Panc1 (cell line): ENCODE results near the gene DCUN1D2. TPM values are rescaled to one million over a fixed set of nuclear protein-coding genes. Genes with fewer than 3 reads are reported as not detected.

Experiments used
- ATAC-seq: fragments of 200-7000 bp; cut with Tn5 transposase; 2 replicates; pipeline ENCODE4 v1.9.1; 2020; ENCODE audit warnings: mild to moderate bottlenecking, moderate library complexity
- BruUV-seq: library from RNA; stranded (reverse); fragments of 400-500 nt; replicated peaks from 2 replicates; lab custom pipeline; 2021; lab: Mats Ljungman, UMichigan
- CTCF ChIA-PET: fragments of 300-600 bp; sonication (Branson Sonifier 250); formaldehyde crosslinking; loops from one replicate; lab custom pipeline; 2022; ENCODE audit warnings: antibody characterized with exemption; lab: Charles Lee
- POLR2A ChIA-PET: fragments of 300-600 bp; sonication (Branson Sonifier 250); formaldehyde crosslinking; loops from one replicate; lab custom pipeline; 2022; ENCODE audit warnings: antibody characterized with exemption; lab: Charles Lee
- DNase-seq: peaks from one replicate; pipeline ENCODE4 v3.0.0-alpha.2; 2010; ENCODE audit warnings: low read depth, low spot score
- H3K27ac ChIP-seq: 2 replicates; pipeline ENCODE4 v1.5.1; 2011; ENCODE audit warnings: mild to moderate bottlenecking, low read length, inconsistent platforms
- H3K27me3 ChIP-seq: fragments of 200-500 bp; sonication (Bioruptor generic); 2 replicates; pipeline ENCODE4 v1.6.0; 2014; ENCODE audit warnings: low read length, inconsistent platforms; ENCODE audit not compliant: control insufficient read depth, insufficient read depth
- H3K36me3 ChIP-seq: fragments of 200-500 bp; sonication (Bioruptor generic); 2 replicates; pipeline ENCODE4 v1.5.1; 2014; ENCODE audit warnings: inconsistent platforms, mild to moderate bottlenecking, low read length, moderate library complexity; ENCODE audit not compliant: control insufficient read depth, insufficient read depth
- H3K4me1 ChIP-seq: 2 replicates; pipeline ENCODE4 v1.5.1; 2011; ENCODE audit warnings: inconsistent platforms, mild to moderate bottlenecking, low read length, moderate library complexity; ENCODE audit not compliant: control insufficient read depth, insufficient read depth
- H3K4me3 ChIP-seq, 2 experiments: 2 replicates each; pipeline ENCODE4 v1.5.1; 2011 to 2012; ENCODE audit warnings: low read depth in 2 of 2, low read length in 2 of 2, mild to moderate bottlenecking in 2 of 2, inconsistent platforms in 1 of 2, moderate library complexity in 1 of 2
- H3K9me3 ChIP-seq: fragments of 200-500 bp; sonication (Bioruptor generic); 2 replicates; pipeline ENCODE4 v1.5.1; 2014; ENCODE audit warnings: low read depth, mild to moderate bottlenecking, inconsistent platforms, low read length, moderate library complexity; ENCODE audit not compliant: control insufficient read depth, insufficient read depth
- POLR2AphosphoS5 ChIP-seq: IDR thresholded peaks from 2 replicates; pipeline ENCODE4 v1.6.1; 2012; ENCODE audit warnings: mild to moderate bottlenecking, low read depth, low read length, moderate library complexity
- SIN3A ChIP-seq: IDR thresholded peaks from 2 replicates; pipeline ENCODE4 v1.6.1; 2012; ENCODE audit warnings: low read depth, mild to moderate bottlenecking, low read length, moderate library complexity, borderline replicate concordance; ENCODE audit not compliant: insufficient read depth
- TCF7L2 ChIP-seq: IDR thresholded peaks from 2 replicates; pipeline ENCODE4 v1.6.1; 2011; ENCODE audit warnings: mild to moderate bottlenecking, low read depth, low read length, inconsistent platforms
- in situ Hi-C: cut with HindIII; loops from 2 replicates; pipeline ENCODE4 v1.10.0; 2016; ENCODE audit warnings: low sequenced_read_pairs, low pct_unique_long_range_greater_than_20kb
- intact Hi-C: fragments of 100-400 bp; cut with micrococcal nuclease; formaldehyde crosslinking; loops from one replicate; pipeline ENCODE4 v1.10.0; 2022; ENCODE audit not compliant: unreplicated experiment
- total RNA-seq: library from RNA; stranded (reverse); gene quantifications from one replicate; pipeline ENCODE4 v1.2.1, GENCODE V29; 2021; ENCODE audit not compliant: unreplicated experiment
- TF ChIP-seq, protein P1 (sequence below): fragments of 450-650 bp; IDR thresholded peaks from 2 replicates; pipeline ENCODE4 v1.5.1; 2017; ENCODE audit warnings: mild to moderate bottlenecking
- TF ChIP-seq, protein P2 (sequence below), 2 experiments: IDR thresholded peaks; 2 replicates each; pipeline ENCODE4 v1.6.1; 2011 to 2012; ENCODE audit warnings: low read depth in 2 of 2, control low read depth in 1 of 2, low read length in 1 of 2, mild to moderate bottlenecking in 1 of 2, moderate library complexity in 1 of 2; ENCODE audit not compliant: insufficient read depth in 1 of 2

DCUN1D2 gene
- total RNA-seq, 1 experiment from 2014 or later, result 22.8 TPM

DNA sequence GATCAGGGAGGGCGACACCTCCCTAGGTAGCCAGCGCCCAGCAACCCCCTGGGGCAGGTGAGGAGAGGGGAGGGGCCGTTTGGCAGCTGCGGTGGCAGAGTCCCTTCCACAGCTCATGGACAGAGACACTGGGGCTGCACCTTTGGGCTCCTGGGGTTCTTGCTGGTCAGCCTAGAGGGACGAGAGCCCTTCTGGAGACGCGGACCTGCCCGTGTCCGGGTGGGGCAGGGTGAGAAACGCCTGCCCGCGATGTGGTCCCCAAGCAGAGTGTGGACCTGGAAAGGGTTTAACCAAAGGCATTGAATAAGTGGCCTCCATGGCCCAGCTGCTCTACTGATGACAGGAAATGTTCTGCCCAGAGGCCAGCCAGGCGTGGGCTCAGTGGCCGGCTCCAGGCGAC lies 75.5 kb downstream of the DCUN1D2 start:
- Histone ChIP-seq H3K27ac (no peak overlapping the region), H3K4me1 (peaks cover 8% of the 10 kb centered on the region), H3K27me3 (no peaks in the 10 kb centered on the region), H3K4me3 (no peak overlapping the region), H3K36me3 (no peaks in the 10 kb centered on the region), H3K9me3 (no peaks in the 10 kb centered on the region)
- POLR2A ChIA-PET, result no interaction called here
- CTCF ChIA-PET, result no interaction called here
- DNase-seq (no peak), ATAC-seq (no peak)
- TF ChIP-seq POLR2AphosphoS5 (no peak), TCF7L2 (no peak), SIN3A (no peak)
- TF ChIP-seq, protein P1, sequence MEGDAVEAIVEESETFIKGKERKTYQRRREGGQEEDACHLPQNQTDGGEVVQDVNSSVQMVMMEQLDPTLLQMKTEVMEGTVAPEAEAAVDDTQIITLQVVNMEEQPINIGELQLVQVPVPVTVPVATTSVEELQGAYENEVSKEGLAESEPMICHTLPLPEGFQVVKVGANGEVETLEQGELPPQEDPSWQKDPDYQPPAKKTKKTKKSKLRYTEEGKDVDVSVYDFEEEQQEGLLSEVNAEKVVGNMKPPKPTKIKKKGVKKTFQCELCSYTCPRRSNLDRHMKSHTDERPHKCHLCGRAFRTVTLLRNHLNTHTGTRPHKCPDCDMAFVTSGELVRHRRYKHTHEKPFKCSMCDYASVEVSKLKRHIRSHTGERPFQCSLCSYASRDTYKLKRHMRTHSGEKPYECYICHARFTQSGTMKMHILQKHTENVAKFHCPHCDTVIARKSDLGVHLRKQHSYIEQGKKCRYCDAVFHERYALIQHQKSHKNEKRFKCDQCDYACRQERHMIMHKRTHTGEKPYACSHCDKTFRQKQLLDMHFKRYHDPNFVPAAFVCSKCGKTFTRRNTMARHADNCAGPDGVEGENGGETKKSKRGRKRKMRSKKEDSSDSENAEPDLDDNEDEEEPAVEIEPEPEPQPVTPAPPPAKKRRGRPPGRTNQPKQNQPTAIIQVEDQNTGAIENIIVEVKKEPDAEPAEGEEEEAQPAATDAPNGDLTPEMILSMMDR, result no peak
- in situ Hi-C loops (no loop called here), intact Hi-C loops (no loop called here)
- BruUV-seq, result no TSS peak

DNA sequence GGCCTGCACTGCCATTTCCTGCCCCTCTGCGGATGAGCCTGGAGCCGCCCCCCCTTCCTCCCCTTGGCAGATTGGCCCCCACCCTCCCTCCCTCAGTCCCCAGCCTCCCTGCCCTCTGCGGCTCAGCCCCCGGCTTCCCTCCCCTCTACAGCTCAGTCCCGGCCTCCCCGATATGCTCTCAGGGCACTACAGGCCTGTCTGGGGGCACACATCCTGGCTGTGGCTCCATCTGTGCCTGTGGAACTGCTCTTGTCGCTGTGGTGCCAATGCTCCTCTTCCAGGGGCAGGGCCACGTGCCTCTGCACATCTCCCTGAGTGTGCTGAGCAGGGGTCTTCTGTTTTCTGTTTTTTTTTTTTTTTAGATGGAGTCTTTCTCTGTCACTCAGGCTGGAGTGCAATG lies 76.2 kb downstream of the DCUN1D2 start:
- H3K27me3 ChIP-seq, result no peaks in the 10 kb centered on the region
- CTCF ChIA-PET, result no interaction called here
- no peak for ATAC-seq
- H3K9me3 ChIP-seq, result no peaks in the 10 kb centered on the region
- intact Hi-C loops (no loop called here), in situ Hi-C loops (no loop called here)
- no TSS peak for BruUV-seq
- no peak overlapping the region for H3K27ac ChIP-seq
- TF ChIP-seq, protein P2, sequence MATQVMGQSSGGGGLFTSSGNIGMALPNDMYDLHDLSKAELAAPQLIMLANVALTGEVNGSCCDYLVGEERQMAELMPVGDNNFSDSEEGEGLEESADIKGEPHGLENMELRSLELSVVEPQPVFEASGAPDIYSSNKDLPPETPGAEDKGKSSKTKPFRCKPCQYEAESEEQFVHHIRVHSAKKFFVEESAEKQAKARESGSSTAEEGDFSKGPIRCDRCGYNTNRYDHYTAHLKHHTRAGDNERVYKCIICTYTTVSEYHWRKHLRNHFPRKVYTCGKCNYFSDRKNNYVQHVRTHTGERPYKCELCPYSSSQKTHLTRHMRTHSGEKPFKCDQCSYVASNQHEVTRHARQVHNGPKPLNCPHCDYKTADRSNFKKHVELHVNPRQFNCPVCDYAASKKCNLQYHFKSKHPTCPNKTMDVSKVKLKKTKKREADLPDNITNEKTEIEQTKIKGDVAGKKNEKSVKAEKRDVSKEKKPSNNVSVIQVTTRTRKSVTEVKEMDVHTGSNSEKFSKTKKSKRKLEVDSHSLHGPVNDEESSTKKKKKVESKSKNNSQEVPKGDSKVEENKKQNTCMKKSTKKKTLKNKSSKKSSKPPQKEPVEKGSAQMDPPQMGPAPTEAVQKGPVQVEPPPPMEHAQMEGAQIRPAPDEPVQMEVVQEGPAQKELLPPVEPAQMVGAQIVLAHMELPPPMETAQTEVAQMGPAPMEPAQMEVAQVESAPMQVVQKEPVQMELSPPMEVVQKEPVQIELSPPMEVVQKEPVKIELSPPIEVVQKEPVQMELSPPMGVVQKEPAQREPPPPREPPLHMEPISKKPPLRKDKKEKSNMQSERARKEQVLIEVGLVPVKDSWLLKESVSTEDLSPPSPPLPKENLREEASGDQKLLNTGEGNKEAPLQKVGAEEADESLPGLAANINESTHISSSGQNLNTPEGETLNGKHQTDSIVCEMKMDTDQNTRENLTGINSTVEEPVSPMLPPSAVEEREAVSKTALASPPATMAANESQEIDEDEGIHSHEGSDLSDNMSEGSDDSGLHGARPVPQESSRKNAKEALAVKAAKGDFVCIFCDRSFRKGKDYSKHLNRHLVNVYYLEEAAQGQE (IDR thresholded peaks at IDR 0.05; ENCODE audit: insufficient read depth in 1 of 2, low read depth in 2 of 2, low read length in 1 of 2), result no peak
- TF ChIP-seq POLR2AphosphoS5, result no peak
- TF ChIP-seq, protein P1, result no peak
- no peak for TF ChIP-seq TCF7L2
- TF ChIP-seq SIN3A, result no peak
- no peaks in the 10 kb centered on the region for H3K36me3 ChIP-seq
- POLR2A ChIA-PET, result no interaction called here
- no peak overlapping the region for H3K4me3 ChIP-seq
- DNase-seq, result no peak
- peaks cover 8% of the 10 kb centered on the region for H3K4me1 ChIP-seq
